ENCODE data around the gene ZWILCH. TPM values are rescaled to one million over a fixed set of nuclear protein-coding genes. Genes with fewer than 3 reads are reported as not detected.

ZWILCH gene
- total RNA-seq, 1 experiment from 2014 or later, result 21.6 TPM

DNA sequence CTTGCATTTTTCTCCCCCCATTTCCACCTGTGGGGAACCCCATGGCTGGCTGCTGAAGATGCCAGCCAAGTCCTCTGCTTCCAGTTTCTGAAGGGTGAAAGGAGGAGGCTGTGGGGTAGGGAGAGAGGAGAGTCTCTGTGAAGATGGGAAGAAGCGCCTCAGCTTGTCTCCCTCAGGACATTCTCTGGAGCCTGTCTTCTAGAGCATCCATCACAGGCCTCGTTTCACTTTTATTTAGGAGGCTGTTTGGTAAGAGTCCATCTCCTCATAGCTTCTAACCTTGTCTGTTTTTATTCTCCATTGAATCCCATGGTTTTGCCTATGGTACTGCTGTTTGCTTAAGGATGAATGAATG, 69.4 kb downstream of the ZWILCH start:
- no peak for DNase-seq
- no peaks in the 10 kb centered on the region for H3K27me3 Mint-ChIP-seq (ENCODE audit: insufficient read depth, unreplicated experiment)
- no peaks in the 10 kb centered on the region for H3K36me3 ChIP-seq (ENCODE audit: control insufficient read depth, insufficient read depth, low read length)
- no peak overlapping the region for H3K4me3 ChIP-seq (ENCODE audit: low read depth, low read length)
- H3K4me1 Mint-ChIP-seq (ENCODE audit: low read depth, unreplicated experiment), result no peaks in the 10 kb centered on the region
- TF ChIP-seq, protein P1, sequence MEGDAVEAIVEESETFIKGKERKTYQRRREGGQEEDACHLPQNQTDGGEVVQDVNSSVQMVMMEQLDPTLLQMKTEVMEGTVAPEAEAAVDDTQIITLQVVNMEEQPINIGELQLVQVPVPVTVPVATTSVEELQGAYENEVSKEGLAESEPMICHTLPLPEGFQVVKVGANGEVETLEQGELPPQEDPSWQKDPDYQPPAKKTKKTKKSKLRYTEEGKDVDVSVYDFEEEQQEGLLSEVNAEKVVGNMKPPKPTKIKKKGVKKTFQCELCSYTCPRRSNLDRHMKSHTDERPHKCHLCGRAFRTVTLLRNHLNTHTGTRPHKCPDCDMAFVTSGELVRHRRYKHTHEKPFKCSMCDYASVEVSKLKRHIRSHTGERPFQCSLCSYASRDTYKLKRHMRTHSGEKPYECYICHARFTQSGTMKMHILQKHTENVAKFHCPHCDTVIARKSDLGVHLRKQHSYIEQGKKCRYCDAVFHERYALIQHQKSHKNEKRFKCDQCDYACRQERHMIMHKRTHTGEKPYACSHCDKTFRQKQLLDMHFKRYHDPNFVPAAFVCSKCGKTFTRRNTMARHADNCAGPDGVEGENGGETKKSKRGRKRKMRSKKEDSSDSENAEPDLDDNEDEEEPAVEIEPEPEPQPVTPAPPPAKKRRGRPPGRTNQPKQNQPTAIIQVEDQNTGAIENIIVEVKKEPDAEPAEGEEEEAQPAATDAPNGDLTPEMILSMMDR (IDR thresholded peaks at IDR 0.05; ENCODE audit: insufficient read depth in 1 of 2, low read depth in 1 of 2, low read length in 1 of 2, severe bottlenecking in 1 of 2, unreplicated experiment in 1 of 2), result no peak
- no peaks in the 10 kb centered on the region for H3K27me3 ChIP-seq (replicated peaks; ENCODE audit: control insufficient read depth, insufficient read depth, low read length)
- H3K27ac Mint-ChIP-seq (ENCODE audit: unreplicated experiment), result no peak overlapping the region
- H3K4me1 ChIP-seq, result no peaks in the 10 kb centered on the region
- intact Hi-C loops (cut with micrococcal nuclease; ENCODE audit: unreplicated experiment), result no loop called here
- ChIA-PET CTCF (no interaction called here), POLR2A (no interaction called here)
- peaks cover under 1% of the 10 kb centered on the region for H3K36me3 Mint-ChIP-seq (ENCODE audit: insufficient read depth, unreplicated experiment)
- H3K9me3 Mint-ChIP-seq (ENCODE audit: unreplicated experiment), result no peaks in the 10 kb centered on the region
- BruUV-seq (replicated peaks), result no TSS peak
- no peak overlapping the region for H3K4me3 Mint-ChIP-seq (ENCODE audit: unreplicated experiment)
- no peaks in the 10 kb centered on the region for H3K9me3 ChIP-seq

DNA sequence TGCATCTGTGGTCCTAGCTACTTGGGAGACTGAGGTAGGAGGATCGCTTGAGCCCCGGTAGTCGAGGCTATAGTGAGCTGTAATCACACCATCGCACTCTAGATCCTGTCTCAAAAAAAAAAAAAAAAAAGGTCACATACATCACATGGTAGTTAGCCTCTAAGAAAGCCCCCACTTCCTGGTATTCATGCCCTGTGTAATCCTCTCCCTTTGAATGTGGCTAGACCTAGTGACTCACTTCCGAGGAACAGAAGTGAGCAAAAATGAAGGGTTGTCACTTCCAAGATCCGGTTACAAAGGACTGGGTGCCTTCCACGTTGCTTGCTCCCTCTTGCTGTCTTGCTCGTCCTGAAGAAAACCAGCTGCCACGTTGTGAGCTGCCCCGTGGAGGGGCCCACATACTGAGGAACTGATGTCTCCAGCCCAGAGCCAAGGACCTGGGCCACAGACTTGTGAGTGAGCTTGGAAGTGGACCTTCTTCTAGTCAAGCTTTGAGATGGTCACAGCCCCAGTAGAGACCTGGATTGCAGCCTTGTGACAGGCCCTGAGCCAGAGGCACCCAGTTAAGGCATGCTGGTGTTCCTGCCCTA, 73.3 kb downstream of the ZWILCH start:
- no peak overlapping the region for H3K4me3 ChIP-seq (ENCODE audit: low read depth, low read length)
- H3K36me3 ChIP-seq (ENCODE audit: control insufficient read depth, insufficient read depth, low read length), result no peaks in the 10 kb centered on the region
- Mint-ChIP-seq H3K27me3 (ENCODE audit: insufficient read depth, unreplicated experiment) (no peaks in the 10 kb centered on the region), H3K27ac (ENCODE audit: unreplicated experiment) (no peak overlapping the region), H3K36me3 (ENCODE audit: insufficient read depth, unreplicated experiment) (peaks cover 6% of the 10 kb centered on the region), H3K4me3 (ENCODE audit: unreplicated experiment) (no peak overlapping the region), H3K9me3 (ENCODE audit: unreplicated experiment) (no peaks in the 10 kb centered on the region), H3K4me1 (ENCODE audit: low read depth, unreplicated experiment) (peaks cover 7% of the 10 kb centered on the region)
- TF ChIP-seq, protein P1 (IDR thresholded peaks at IDR 0.05; ENCODE audit: insufficient read depth in 1 of 2, low read depth in 1 of 2, low read length in 1 of 2, severe bottlenecking in 1 of 2, unreplicated experiment in 1 of 2), result no peak
- intact Hi-C loops (cut with micrococcal nuclease; ENCODE audit: unreplicated experiment), result no loop called here
- BruUV-seq (replicated peaks), result no TSS peak
- CTCF ChIA-PET, result interaction anchor here (0.7 kb wide), 1 partner anchor 192 kb away, joined by 3 read pairs; no protein-coding TSS in a partner anchor
- POLR2A ChIA-PET, result no interaction called here
- no peaks in the 10 kb centered on the region for H3K9me3 ChIP-seq
- peaks cover 8% of the 10 kb centered on the region; the same call in 1 of the 2 replicates for H3K4me1 ChIP-seq
- no peak for DNase-seq
- H3K27me3 ChIP-seq (replicated peaks; ENCODE audit: control insufficient read depth, insufficient read depth, low read length), result no peaks in the 10 kb centered on the region

DNA sequence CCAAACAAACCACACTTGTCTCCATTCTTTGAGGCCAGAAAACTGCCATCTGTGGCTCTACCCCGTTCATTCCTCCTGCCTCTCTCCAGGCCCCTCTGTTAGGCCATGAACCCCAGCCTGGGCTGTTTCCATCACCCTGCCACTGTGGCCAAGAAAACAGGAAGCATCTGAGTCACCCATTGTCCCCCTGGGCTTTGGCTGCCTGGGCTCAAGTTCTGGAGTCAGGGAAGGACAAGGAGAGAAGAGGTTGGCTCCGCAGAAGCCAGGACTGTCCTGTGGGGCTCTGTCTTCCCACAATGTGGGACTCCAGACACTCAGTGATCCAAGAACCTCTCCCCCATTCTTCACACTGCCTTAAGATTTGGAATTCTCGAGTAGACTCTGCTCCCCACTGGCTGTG, 75.5 kb downstream of the ZWILCH start:
- Mint-ChIP-seq H3K27me3 (ENCODE audit: insufficient read depth, unreplicated experiment) (no peaks in the 10 kb centered on the region), H3K4me1 (ENCODE audit: low read depth, unreplicated experiment) (peaks cover 7% of the 10 kb centered on the region), H3K36me3 (ENCODE audit: insufficient read depth, unreplicated experiment) (peaks cover 6% of the 10 kb centered on the region), H3K4me3 (ENCODE audit: unreplicated experiment) (no peak overlapping the region), H3K9me3 (ENCODE audit: unreplicated experiment) (no peaks in the 10 kb centered on the region), H3K27ac (ENCODE audit: unreplicated experiment) (no peak overlapping the region)
- CTCF ChIA-PET, result interaction anchor here (0.6 kb wide), 1 partner anchor 12 kb away, joined by 4 read pairs; no protein-coding TSS in a partner anchor
- POLR2A ChIA-PET, result no interaction called here
- no TSS peak for BruUV-seq (replicated peaks)
- DNase-seq, result no peak
- Histone ChIP-seq H3K9me3 (no peaks in the 10 kb centered on the region), H3K4me1 (peaks cover 8% of the 10 kb centered on the region; the same call in 1 of the 2 replicates), H3K27me3 (replicated peaks; ENCODE audit: control insufficient read depth, insufficient read depth, low read length) (no peaks in the 10 kb centered on the region), H3K36me3 (ENCODE audit: control insufficient read depth, insufficient read depth, low read length) (no peaks in the 10 kb centered on the region), H3K4me3 (ENCODE audit: low read depth, low read length) (no peak overlapping the region)
- intact Hi-C loops (cut with micrococcal nuclease; ENCODE audit: unreplicated experiment), result no loop called here
- TF ChIP-seq, protein P1 (IDR thresholded peaks at IDR 0.05; ENCODE audit: insufficient read depth in 1 of 2, low read depth in 1 of 2, low read length in 1 of 2, severe bottlenecking in 1 of 2, unreplicated experiment in 1 of 2), result no peak

All from Caco-2 (cell line).